B cell (primary cell): ENCODE measurements around the gene SOX18. TPM values are rescaled to one million over a fixed set of nuclear protein-coding genes. Genes with fewer than 3 reads are reported as not detected.

Experiments
- ATAC-seq: fragments of 200-7000 bp; cut with Tn5 transposase; one replicate; pipeline ENCODE4 v1.10.0; 2021; ENCODE audit warnings: low read depth, mild to moderate bottlenecking, moderate number of reproducible peaks, moderate library complexity
- CTCF ChIA-PET: fragments of 350-600 bp; sonication (Branson Sonifier 250); formaldehyde crosslinking; loops from one replicate; lab custom pipeline; 2021; ENCODE audit warnings: antibody characterized with exemption, inconsistent platforms; lab: Charles Lee
- POLR2A ChIA-PET: fragments of 350-600 bp; sonication (Branson Sonifier 250); formaldehyde crosslinking; loops from one replicate; lab custom pipeline; 2021; ENCODE audit warnings: antibody characterized with exemption; lab: Charles Lee
- DNase-seq: peaks from one replicate; pipeline ENCODE4 v3.0.0; 2013
- H2AFZ ChIP-seq: 2 replicates; pipeline ENCODE4 v1.6.1; 2012; ENCODE audit warnings: mild to moderate bottlenecking, low read depth, low read length; ENCODE audit not compliant: insufficient read depth, poor library complexity, severe bottlenecking
- H3K27ac ChIP-seq, 2 donors: 1 replicate in 1 of 2; 2 replicates in 1 of 2; pipeline ENCODE4 v1.5.1; 2012 to 2013; ENCODE audit warnings: low read length in 2 of 2, mild to moderate bottlenecking in 2 of 2, moderate library complexity in 1 of 2
- H3K27me3 ChIP-seq, 4 experiments: fragments of 200-600 bp in 1 of 4; sonication (generic) in 1 of 4; replicated peaks in 1 of 4; 1 replicate in 2 of 4; 2 replicates in 2 of 4; pipeline versions ENCODE4 v1.6.1 to v1.7.0; 2013 to 2016; ENCODE audit warnings: low read length in 3 of 4, mild to moderate bottlenecking in 2 of 4, mixed read lengths in 1 of 4, moderate library complexity in 1 of 4; ENCODE audit not compliant: insufficient read depth in 4 of 4, control insufficient read depth in 3 of 4; ENCODE audit errors: control extremely low read depth in 1 of 4
- H3K36me3 ChIP-seq, 2 experiments: replicated peaks in 1 of 2; 1 replicate in 1 of 2; 2 replicates in 1 of 2; pipeline versions ENCODE4 v1.6.1 to v1.7.1; 2013; ENCODE audit warnings: low read length in 1 of 2; ENCODE audit not compliant: insufficient read depth in 2 of 2, control insufficient read depth in 1 of 2; ENCODE audit errors: control extremely low read depth in 1 of 2, extremely low read depth in 1 of 2
- H3K4me1 ChIP-seq, 2 donors: fragments of 200-600 bp in 1 of 2; sonication (generic) in 1 of 2; 1 replicate in 1 of 2; 2 replicates in 1 of 2; pipeline versions ENCODE4 v1.5.1 to v1.6.1; 2013 to 2017; ENCODE audit warnings: low read length in 2 of 2; ENCODE audit not compliant: control insufficient read depth in 2 of 2, insufficient read depth in 2 of 2
- H3K4me2 ChIP-seq: replicated peaks from 2 replicates; pipeline ENCODE3; 2012; ENCODE audit warnings: mild to moderate bottlenecking, low read depth, low read length; ENCODE audit not compliant: poor library complexity, severe bottlenecking
- H3K4me3 ChIP-seq, 5 experiments: fragments of 200-600 bp in 1 of 5; sonication (generic) in 1 of 5; 1 replicate in 3 of 5; 2 replicates in 2 of 5; pipeline versions ENCODE4 v1.5.1 to v1.7.0; 2011 to 2016; ENCODE audit warnings: low read length in 4 of 5, mild to moderate bottlenecking in 4 of 5, low read depth in 2 of 5, control low read depth in 1 of 5, moderate library complexity in 1 of 5; ENCODE audit not compliant: insufficient read depth in 1 of 5; ENCODE audit errors: control extremely low read depth in 1 of 5, extremely low read depth in 1 of 5
- H3K79me2 ChIP-seq: fragments of 200-600 bp; sonication (generic); one replicate; pipeline ENCODE4 v1.6.0; 2016; ENCODE audit warnings: low read length; ENCODE audit not compliant: control insufficient read depth, insufficient read depth
- H3K9ac ChIP-seq: fragments of 200-600 bp; sonication (generic); 2 replicates; pipeline ENCODE4 v1.6.1; 2017; ENCODE audit warnings: mild to moderate bottlenecking, low read length, moderate library complexity
- H3K9me3 ChIP-seq, 3 donors: one replicate each; pipeline versions ENCODE4 v1.6.1 to v1.7.1; 2013; ENCODE audit warnings: low read length in 2 of 3; ENCODE audit not compliant: control insufficient read depth in 2 of 3, insufficient read depth in 1 of 3; ENCODE audit errors: control extremely low read depth in 1 of 3
- H4K20me1 ChIP-seq: 2 replicates; pipeline ENCODE4 v1.6.0; 2012; ENCODE audit warnings: mild to moderate bottlenecking, low read length; ENCODE audit not compliant: insufficient read depth, control insufficient read depth, poor library complexity, severe bottlenecking
- H3K27ac Mint-ChIP-seq: one replicate; pipeline ENCODE4 v1.8.0; 2021; ENCODE audit warnings: mixed read lengths
- H3K27me3 Mint-ChIP-seq: one replicate; pipeline ENCODE4 v1.8.0; 2021; ENCODE audit warnings: mixed read lengths
- H3K4me1 Mint-ChIP-seq: one replicate; pipeline ENCODE4 v1.8.0; 2021; ENCODE audit warnings: mixed read lengths
- H3K4me3 Mint-ChIP-seq: one replicate; pipeline ENCODE4 v1.8.0; 2021; ENCODE audit warnings: mixed read lengths
- H3K9me3 Mint-ChIP-seq: one replicate; pipeline ENCODE4 v1.8.0; 2022; ENCODE audit warnings: mixed read lengths; ENCODE audit not compliant: insufficient read depth
- EZH2 ChIP-seq: IDR thresholded peaks from 2 replicates; pipeline ENCODE4 v1.6.1; 2012; ENCODE audit warnings: borderline replicate concordance, low read depth, mild to moderate bottlenecking, moderate library complexity, low read length; ENCODE audit not compliant: insufficient read depth, poor library complexity, severe bottlenecking
- WGBS: methylation state at CpG from one replicate; pipeline ENCODE4 v1.1.5; 2013; ENCODE audit warnings: missing lambda C conversion rate; ENCODE audit not compliant: insufficient coverage; 5-methylcytosine and 5-hydroxymethylcytosine counted together
- intact Hi-C: fragments of 100-400 bp; cut with micrococcal nuclease; formaldehyde crosslinking; loops from one replicate; pipeline ENCODE4 v1.10.0; 2022
- polyA plus RNA-seq: library from polyadenylated mRNA; depleted of rRNA; stranded (reverse); fragments of >200 nt; gene quantifications from 2 replicates; pipeline ENCODE4 v1.2.3, GENCODE V29; 2012
- total RNA-seq, 2 donors: library from RNA; stranded (reverse); fragments of 120-200 nt in 1 of 2; gene quantifications; 1 replicate in 1 of 2; 2 replicates in 1 of 2; pipeline versions ENCODE4 v1.2.3 to v1.2.4, GENCODE V29; 2013 to 2022
- TF ChIP-seq, protein P1 (sequence below): fragments of 200-600 bp; IDR thresholded peaks from one replicate; pipeline ENCODE4 v1.8.0; 2022; ENCODE audit warnings: antibody characterized with exemption, mild to moderate bottlenecking

Gene SOX18
- total and polyA plus RNA-seq, 2 donors (not counting 1 experiment from before 2014, with no cell fraction given) = not detected

DNA sequence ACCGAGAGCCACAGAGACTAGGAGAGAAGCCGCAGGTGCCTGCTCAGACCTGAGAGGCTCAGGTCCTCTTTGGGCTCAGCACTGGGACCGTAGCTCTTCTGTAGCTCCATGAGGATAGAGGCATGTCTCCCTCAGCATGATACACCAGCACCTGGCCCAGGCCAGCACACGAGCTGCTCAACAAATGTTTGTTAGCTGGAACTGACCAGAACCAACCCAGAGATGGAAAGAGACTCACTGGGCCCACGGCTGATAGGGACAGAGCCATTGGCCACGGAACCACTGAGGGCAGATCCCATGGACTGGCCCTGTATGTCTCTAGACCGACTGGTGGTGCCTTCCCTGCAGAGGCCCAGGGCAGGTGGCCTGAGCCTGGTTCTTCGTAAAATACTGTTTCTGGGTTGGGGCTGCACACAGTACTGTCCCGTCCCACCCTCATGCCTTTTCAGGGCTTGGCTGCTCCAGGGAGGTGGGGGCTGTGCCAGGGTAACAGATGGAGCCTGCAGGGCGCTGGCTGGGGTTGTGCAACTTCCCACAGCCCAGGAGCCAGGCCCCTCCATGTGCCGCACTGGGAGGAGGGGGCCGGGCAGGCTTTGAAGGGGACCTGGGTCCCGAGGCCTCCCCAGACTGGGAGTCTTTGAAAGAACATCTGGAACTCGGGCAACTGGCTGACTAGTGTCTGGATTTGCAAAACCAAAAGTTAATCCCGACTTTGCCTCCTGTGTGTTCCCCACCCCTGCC is 8.2 kb downstream of the SOX18 start:
- TF ChIP-seq, protein P1, sequence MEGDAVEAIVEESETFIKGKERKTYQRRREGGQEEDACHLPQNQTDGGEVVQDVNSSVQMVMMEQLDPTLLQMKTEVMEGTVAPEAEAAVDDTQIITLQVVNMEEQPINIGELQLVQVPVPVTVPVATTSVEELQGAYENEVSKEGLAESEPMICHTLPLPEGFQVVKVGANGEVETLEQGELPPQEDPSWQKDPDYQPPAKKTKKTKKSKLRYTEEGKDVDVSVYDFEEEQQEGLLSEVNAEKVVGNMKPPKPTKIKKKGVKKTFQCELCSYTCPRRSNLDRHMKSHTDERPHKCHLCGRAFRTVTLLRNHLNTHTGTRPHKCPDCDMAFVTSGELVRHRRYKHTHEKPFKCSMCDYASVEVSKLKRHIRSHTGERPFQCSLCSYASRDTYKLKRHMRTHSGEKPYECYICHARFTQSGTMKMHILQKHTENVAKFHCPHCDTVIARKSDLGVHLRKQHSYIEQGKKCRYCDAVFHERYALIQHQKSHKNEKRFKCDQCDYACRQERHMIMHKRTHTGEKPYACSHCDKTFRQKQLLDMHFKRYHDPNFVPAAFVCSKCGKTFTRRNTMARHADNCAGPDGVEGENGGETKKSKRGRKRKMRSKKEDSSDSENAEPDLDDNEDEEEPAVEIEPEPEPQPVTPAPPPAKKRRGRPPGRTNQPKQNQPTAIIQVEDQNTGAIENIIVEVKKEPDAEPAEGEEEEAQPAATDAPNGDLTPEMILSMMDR = no peak
- no peak for TF ChIP-seq EZH2
- Histone ChIP-seq H3K27me3 (peaks cover 0 to 32% (median 12%) of the 10 kb centered on the region in 4 experiments), H3K4me1 (peaks cover 31 to 32% of the 10 kb centered on the region in 2 donors), H3K79me2 (no peaks in the 10 kb centered on the region), H2AFZ (peak overlapping the region; percentile 77), H3K36me3 (no peaks in the 10 kb centered on the region), H3K9me3 (peaks cover 0 to 3% (median 0%) of the 10 kb centered on the region in 3 donors), H3K9ac (peak overlapping the region; percentile 75), H3K4me3 (peak overlapping the region in 1 of 5 experiments; percentile 64), H3K27ac (no peak overlapping the region), H4K20me1 (peaks cover 6% of the 10 kb centered on the region), H3K4me2 (peak overlapping the region; percentile 86)
- ChIA-PET POLR2A (no interaction called here), CTCF (interaction anchor here (0.8 to 6.4 kb wide), 11 partner anchors 13 to 154 kb away, joined by 3 to 108 read pairs (median 5); partner anchors contain the start of genes OPRL1, RGS19 and TCEA2)
- Mint-ChIP-seq H3K9me3 (no peaks in the 10 kb centered on the region), H3K27ac (peak overlapping the region; percentile 26), H3K27me3 (peaks cover 26% of the 10 kb centered on the region), H3K4me3 (peak overlapping the region; percentile 77), H3K4me1 (peaks cover 23% of the 10 kb centered on the region)
- DNase-seq = no peak
- intact Hi-C loops = no loop called here
- WGBS = 51% methylated on average over 15 of the region's 15 CpGs
- ATAC-seq = no peak
